Left ventricle myocardium inferior (tissue), 1 donor: ENCODE results near the gene CACNA2D2. TPM values are rescaled to one million over a fixed set of nuclear protein-coding genes. Genes with fewer than 3 reads are reported as not detected.
A peak's percentile ranks its signal among the peaks of the same experiment; 100 is the strongest.

Source experiments
- DNase-seq: peaks from one replicate; pipeline ENCODE4 v3.0.0-alpha.2; 2020
- H3K27ac ChIP-seq: fragments of 200-600 bp; replicated peaks from 2 replicates; pipeline ENCODE4 v1.8.0; 2021
- H3K27me3 ChIP-seq: fragments of 200-600 bp; 2 replicates; pipeline ENCODE4 v1.8.0; 2021; ENCODE audit warnings: low read depth
- H3K36me3 ChIP-seq: fragments of 200-600 bp; 2 replicates; pipeline ENCODE4 v1.8.0; 2021
- H3K4me1 ChIP-seq: fragments of 200-600 bp; 2 replicates; pipeline ENCODE4 v1.8.0; 2021
- H3K4me3 ChIP-seq: fragments of 200-600 bp; 2 replicates; pipeline ENCODE4 v1.8.0; 2021; ENCODE audit warnings: mild to moderate bottlenecking, moderate library complexity
- H3K9me3 ChIP-seq: fragments of 200-600 bp; replicated peaks from 2 replicates; pipeline ENCODE4 v1.8.0; 2021
- intact Hi-C: fragments of 100-400 bp; cut with micrococcal nuclease; formaldehyde crosslinking; loops from one replicate; pipeline ENCODE4 v1.11.0; 2022
- total RNA-seq: library from RNA; stranded (reverse); fragmentation: NEBNext Ultra II Directional; extraction: Animal tissue kit (Norgen Biotek cat#: 25700); gene quantifications from one replicate; pipeline ENCODE4 v1.2.1, GENCODE V29; 2021
- TF ChIP-seq, protein P1 (sequence below): fragments of 200-600 bp; IDR thresholded peaks from 2 replicates; pipeline ENCODE4 v1.8.0; 2021; ENCODE audit warnings: antibody characterized with exemption, mild to moderate bottlenecking, borderline replicate concordance
- donor health status: DM: no; HTN: yes; CAD: no; lungs with severe emphysema.

The CACNA2D2 gene
- total RNA-seq, 1 donor from 2014 or later, result 2.3 TPM

- H3K4me1 ChIP-seq, result peaks cover 70% of the 10 kb centered on the region
- TF ChIP-seq, protein P1, sequence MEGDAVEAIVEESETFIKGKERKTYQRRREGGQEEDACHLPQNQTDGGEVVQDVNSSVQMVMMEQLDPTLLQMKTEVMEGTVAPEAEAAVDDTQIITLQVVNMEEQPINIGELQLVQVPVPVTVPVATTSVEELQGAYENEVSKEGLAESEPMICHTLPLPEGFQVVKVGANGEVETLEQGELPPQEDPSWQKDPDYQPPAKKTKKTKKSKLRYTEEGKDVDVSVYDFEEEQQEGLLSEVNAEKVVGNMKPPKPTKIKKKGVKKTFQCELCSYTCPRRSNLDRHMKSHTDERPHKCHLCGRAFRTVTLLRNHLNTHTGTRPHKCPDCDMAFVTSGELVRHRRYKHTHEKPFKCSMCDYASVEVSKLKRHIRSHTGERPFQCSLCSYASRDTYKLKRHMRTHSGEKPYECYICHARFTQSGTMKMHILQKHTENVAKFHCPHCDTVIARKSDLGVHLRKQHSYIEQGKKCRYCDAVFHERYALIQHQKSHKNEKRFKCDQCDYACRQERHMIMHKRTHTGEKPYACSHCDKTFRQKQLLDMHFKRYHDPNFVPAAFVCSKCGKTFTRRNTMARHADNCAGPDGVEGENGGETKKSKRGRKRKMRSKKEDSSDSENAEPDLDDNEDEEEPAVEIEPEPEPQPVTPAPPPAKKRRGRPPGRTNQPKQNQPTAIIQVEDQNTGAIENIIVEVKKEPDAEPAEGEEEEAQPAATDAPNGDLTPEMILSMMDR, result no peak
- no peak for DNase-seq
- no peaks in the 10 kb centered on the region for H3K9me3 ChIP-seq
- peak overlapping the region; percentile 92 for H3K27ac ChIP-seq
- H3K36me3 ChIP-seq, result peaks cover 53% of the 10 kb centered on the region
- peak overlapping the region; percentile 88 for H3K4me3 ChIP-seq
- no peaks in the 10 kb centered on the region for H3K27me3 ChIP-seq
- intact Hi-C loops, result no loop called here
Observed at GRCh38 chr3:50357481-50357880, 146.0 kb downstream of the CACNA2D2 start.

GRCh38 chr3:50356553-50356952, 146.9 kb downstream of the CACNA2D2 start:
- Histone ChIP-seq H3K4me3 (peak overlapping the region; percentile 88), H3K4me1 (peaks cover 76% of the 10 kb centered on the region), H3K27me3 (no peaks in the 10 kb centered on the region), H3K27ac (peak overlapping the region; percentile 92), H3K36me3 (peaks cover 53% of the 10 kb centered on the region), H3K9me3 (no peaks in the 10 kb centered on the region)
- TF ChIP-seq, protein P1, result no peak
- DNase-seq, result peak; percentile 31
- intact Hi-C loops, result no loop called here

GRCh38 chr3:50355829-50356552, 147.4 kb downstream of the CACNA2D2 start:
- Histone ChIP-seq H3K27me3 (no peaks in the 10 kb centered on the region), H3K36me3 (peaks cover 53% of the 10 kb centered on the region), H3K4me3 (peak overlapping the region; percentile 88), H3K27ac (peak overlapping the region; percentile 92), H3K9me3 (no peaks in the 10 kb centered on the region), H3K4me1 (peaks cover 82% of the 10 kb centered on the region)
- intact Hi-C loops, result no loop called here
- TF ChIP-seq, protein P1, result no peak
- DNase-seq, result no peak

- no peak for DNase-seq
- no peak overlapping the region for H3K4me3 ChIP-seq
- no peaks in the 10 kb centered on the region for H3K27me3 ChIP-seq
- H3K4me1 ChIP-seq, result peaks cover 86% of the 10 kb centered on the region
- H3K9me3 ChIP-seq, result no peaks in the 10 kb centered on the region
- H3K27ac ChIP-seq, result no peak overlapping the region
- TF ChIP-seq, protein P1, result no peak
- intact Hi-C loops, result no loop called here
- H3K36me3 ChIP-seq, result peaks cover 53% of the 10 kb centered on the region
Observed at GRCh38 chr3:50354850-50355249, 148.6 kb downstream of the CACNA2D2 start.

DNA sequence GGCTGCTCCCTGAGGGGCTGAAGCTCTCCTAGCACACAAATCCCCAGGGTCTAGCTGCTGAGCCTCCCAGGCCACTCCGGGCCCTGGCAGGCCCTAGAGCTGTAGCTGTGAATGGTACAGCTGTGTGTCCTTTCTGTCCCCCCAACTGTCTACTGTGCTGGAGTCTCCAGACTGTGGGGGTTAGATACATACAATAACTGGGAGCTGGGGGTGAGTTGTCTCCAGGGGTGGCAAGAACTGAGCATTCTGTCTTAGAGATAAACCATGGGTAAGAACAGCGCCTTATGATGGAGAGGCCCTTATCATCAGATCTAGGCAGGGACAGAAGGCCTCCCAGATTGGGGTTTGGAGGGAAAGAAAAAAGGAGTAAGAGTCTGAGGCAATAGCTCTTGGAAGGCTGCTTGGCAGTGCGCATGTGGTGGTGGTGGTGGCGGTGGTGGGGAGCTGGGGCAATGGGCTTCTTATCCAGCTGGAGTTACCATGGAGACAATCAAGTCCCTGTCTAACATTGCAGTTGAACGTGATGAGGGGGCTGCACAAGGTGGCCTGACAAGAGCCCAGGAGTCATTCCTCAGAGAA, 149.2 kb downstream of the CACNA2D2 start:
- H3K27me3 ChIP-seq, result no peaks in the 10 kb centered on the region
- no peak for DNase-seq
- H3K4me3 ChIP-seq, result no peak overlapping the region
- H3K4me1 ChIP-seq, result peaks cover 89% of the 10 kb centered on the region
- H3K27ac ChIP-seq, result no peak overlapping the region
- H3K9me3 ChIP-seq, result no peaks in the 10 kb centered on the region
- intact Hi-C loops, result no loop called here
- TF ChIP-seq, protein P1, result no peak
- peaks cover 53% of the 10 kb centered on the region for H3K36me3 ChIP-seq
